Measurements from ENCODE around the gene ATP8B4.

- no peak for TF ChIP-seq POLR2A (IDR thresholded peaks at IDR 0.05)
- no peak for TF ChIP-seq POLR2AphosphoS5 (IDR thresholded peaks at IDR 0.05)
- TF ChIP-seq, protein P1, sequence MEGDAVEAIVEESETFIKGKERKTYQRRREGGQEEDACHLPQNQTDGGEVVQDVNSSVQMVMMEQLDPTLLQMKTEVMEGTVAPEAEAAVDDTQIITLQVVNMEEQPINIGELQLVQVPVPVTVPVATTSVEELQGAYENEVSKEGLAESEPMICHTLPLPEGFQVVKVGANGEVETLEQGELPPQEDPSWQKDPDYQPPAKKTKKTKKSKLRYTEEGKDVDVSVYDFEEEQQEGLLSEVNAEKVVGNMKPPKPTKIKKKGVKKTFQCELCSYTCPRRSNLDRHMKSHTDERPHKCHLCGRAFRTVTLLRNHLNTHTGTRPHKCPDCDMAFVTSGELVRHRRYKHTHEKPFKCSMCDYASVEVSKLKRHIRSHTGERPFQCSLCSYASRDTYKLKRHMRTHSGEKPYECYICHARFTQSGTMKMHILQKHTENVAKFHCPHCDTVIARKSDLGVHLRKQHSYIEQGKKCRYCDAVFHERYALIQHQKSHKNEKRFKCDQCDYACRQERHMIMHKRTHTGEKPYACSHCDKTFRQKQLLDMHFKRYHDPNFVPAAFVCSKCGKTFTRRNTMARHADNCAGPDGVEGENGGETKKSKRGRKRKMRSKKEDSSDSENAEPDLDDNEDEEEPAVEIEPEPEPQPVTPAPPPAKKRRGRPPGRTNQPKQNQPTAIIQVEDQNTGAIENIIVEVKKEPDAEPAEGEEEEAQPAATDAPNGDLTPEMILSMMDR (IDR thresholded peaks at IDR 0.05): no peak
Observed at GRCh38 chr15:50063226-50063625, 55.8 kb downstream of the ATP8B4 start.

All from upper lobe of left lung (tissue), 4 donors.